SU-DHL-6 (cell line): ENCODE results near the gene GAS7.

ENCODE experiments used
- H2AFZ ChIP-seq: fragments of 200-600 bp; sonication (generic); 2 replicates; pipeline ENCODE4 v1.6.1; 2014; ENCODE audit warnings: low read depth, mild to moderate bottlenecking, moderate library complexity, mixed read lengths, antibody characterized with exemption, low read length; ENCODE audit not compliant: severe bottlenecking
- H3F3A ChIP-seq: fragments of 200-600 bp; shearing (Covaris generic); 2 replicates; pipeline ENCODE4 v1.6.0; 2016; ENCODE audit warnings: antibody characterized with exemption, mild to moderate bottlenecking; ENCODE audit not compliant: insufficient read depth
- H3K27ac ChIP-seq: fragments of 200-600 bp; sonication (generic); 2 replicates; pipeline ENCODE4 v1.5.1; 2016; ENCODE audit warnings: low read depth, mild to moderate bottlenecking, low read length, moderate library complexity, mixed read lengths
- H3K27me3 ChIP-seq: fragments of 200-600 bp; sonication (generic), shearing (Covaris generic); 2 replicates; pipeline ENCODE4 v1.6.0; 2014; ENCODE audit warnings: mild to moderate bottlenecking, low read length
- H3K36me3 ChIP-seq: fragments of 200-600 bp; sonication (generic); 2 replicates; pipeline ENCODE4 v1.6.1; 2014; ENCODE audit warnings: mild to moderate bottlenecking, low read length, mixed read lengths
- H3K4me2 ChIP-seq: fragments of 300-600, 200-600 bp; shearing (Covaris generic), sonication (generic); 2 replicates; pipeline ENCODE4 v1.6.0; 2014; ENCODE audit warnings: low read length, low read depth, mild to moderate bottlenecking; ENCODE audit not compliant: poor library complexity, severe bottlenecking
- H3K4me3 ChIP-seq: fragments of 200-600 bp; sonication (generic); 2 replicates; pipeline ENCODE4 v1.5.1; 2014; ENCODE audit warnings: antibody characterized with exemption, low read length, mild to moderate bottlenecking, mixed read lengths; ENCODE audit not compliant: insufficient read depth, poor library complexity, severe bottlenecking
- H3K79me2 ChIP-seq: fragments of 200-600 bp; sonication (generic); 2 replicates; pipeline ENCODE4 v1.6.1; 2014; ENCODE audit warnings: mild to moderate bottlenecking, low read length, moderate library complexity; ENCODE audit not compliant: insufficient read depth
- H3K9ac ChIP-seq: fragments of 200-600 bp; sonication (generic); 2 replicates; pipeline ENCODE4 v1.7.0; 2014; ENCODE audit warnings: mild to moderate bottlenecking, low read length
- H3K9me2 ChIP-seq: fragments of 200-600 bp; sonication (generic); replicated peaks from 2 replicates; pipeline ENCODE4 v1.6.1; 2014; ENCODE audit warnings: low read length; ENCODE audit not compliant: insufficient read depth
- H3K9me3 ChIP-seq: fragments of 200-600 bp; sonication (generic); 2 replicates; pipeline ENCODE4 v1.6.1; 2014; ENCODE audit warnings: low read length, mixed read lengths; ENCODE audit not compliant: insufficient read depth
- H4K20me1 ChIP-seq: fragments of 200-600 bp; sonication (generic); 2 replicates; pipeline ENCODE4 v1.6.1; 2014; ENCODE audit warnings: low read depth, mild to moderate bottlenecking, antibody characterized with exemption, low read length, moderate library complexity, mixed read lengths
- CTCF ChIP-seq: fragments of 200-600 bp; sonication (generic); IDR thresholded peaks from one replicate; pipeline ENCODE4 v1.5.1; 2017; ENCODE audit warnings: antibody characterized with exemption, mild to moderate bottlenecking, low read length, moderate library complexity; ENCODE audit not compliant: insufficient read depth, poor library complexity, severe bottlenecking
- EZH2phosphoT487 ChIP-seq: fragments of 200-600 bp; sonication (generic), shearing (Covaris generic); conservative IDR thresholded peaks from 2 replicates; pipeline ENCODE4 v1.6.1; 2018; ENCODE audit warnings: mild to moderate bottlenecking, antibody characterized with exemption, low read length, moderate library complexity, mixed read lengths

Gene GAS7

GRCh38 chr17:9953492-9953891, 244.9 kb downstream of the GAS7 start:
- Histone ChIP-seq H3K27me3 (no peaks in the 10 kb centered on the region), H3K9me3 (no peaks in the 10 kb centered on the region), H3K79me2 (no peaks in the 10 kb centered on the region), H3K4me3 (no peak overlapping the region), H3K36me3 (no peaks in the 10 kb centered on the region), H3F3A (no peaks in the 10 kb centered on the region), H4K20me1 (no peaks in the 10 kb centered on the region), H3K9me2 (no peaks in the 10 kb centered on the region), H3K4me2 (no peak overlapping the region), H3K9ac (no peak overlapping the region), H3K27ac (no peak overlapping the region), H2AFZ (no peak overlapping the region)
- TF ChIP-seq CTCF (no peak), EZH2phosphoT487 (no peak)

- H3K36me3 ChIP-seq, result no peaks in the 10 kb centered on the region
- no peaks in the 10 kb centered on the region for H3F3A ChIP-seq
- H2AFZ ChIP-seq, result no peak overlapping the region
- TF ChIP-seq EZH2phosphoT487 (no peak), CTCF (no peak)
- H3K9ac ChIP-seq, result no peak overlapping the region
- H3K27ac ChIP-seq, result no peak overlapping the region
- no peaks in the 10 kb centered on the region for H3K9me3 ChIP-seq
- H4K20me1 ChIP-seq, result no peaks in the 10 kb centered on the region
- H3K4me3 ChIP-seq, result no peak overlapping the region
- H3K79me2 ChIP-seq, result no peaks in the 10 kb centered on the region
- H3K4me2 ChIP-seq, result no peak overlapping the region
- no peaks in the 10 kb centered on the region for H3K9me2 ChIP-seq
- H3K27me3 ChIP-seq, result no peaks in the 10 kb centered on the region
Observed at GRCh38 chr17:9951803-9952202, 246.6 kb downstream of the GAS7 start.

- no peak overlapping the region for H2AFZ ChIP-seq
- no peaks in the 10 kb centered on the region for H3K9me2 ChIP-seq
- H4K20me1 ChIP-seq, result no peaks in the 10 kb centered on the region
- H3K9me3 ChIP-seq, result no peaks in the 10 kb centered on the region
- H3K27me3 ChIP-seq, result no peaks in the 10 kb centered on the region
- no peak for TF ChIP-seq EZH2phosphoT487
- no peak for TF ChIP-seq CTCF
- H3K27ac ChIP-seq, result no peak overlapping the region
- H3K9ac ChIP-seq, result no peak overlapping the region
- H3F3A ChIP-seq, result no peaks in the 10 kb centered on the region
- no peak overlapping the region for H3K4me2 ChIP-seq
- no peak overlapping the region for H3K4me3 ChIP-seq
- no peaks in the 10 kb centered on the region for H3K79me2 ChIP-seq
- no peaks in the 10 kb centered on the region for H3K36me3 ChIP-seq
Observed at GRCh38 chr17:9948928-9949327, 249.5 kb downstream of the GAS7 start.
